ENCODE measurements around the gene TPSAB1.

DNA sequence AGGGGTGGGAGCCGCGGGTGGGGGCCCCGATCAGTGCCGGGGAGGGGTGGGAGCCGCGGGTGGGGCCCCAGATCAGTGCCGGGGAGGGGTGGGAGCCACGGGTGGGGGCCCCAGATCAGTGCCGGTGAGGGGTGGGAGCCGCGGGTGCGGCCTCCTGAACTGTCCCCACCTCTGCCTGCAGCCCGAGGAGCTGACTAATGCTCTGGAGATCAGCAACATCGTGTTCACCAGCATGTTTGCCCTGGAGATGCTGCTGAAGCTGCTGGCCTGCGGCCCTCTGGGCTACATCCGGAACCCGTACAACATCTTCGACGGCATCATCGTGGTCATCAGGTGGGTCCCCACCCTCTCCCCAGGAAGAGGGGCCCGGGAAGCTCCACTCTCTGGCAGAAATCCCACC is 35.6 kb upstream of the TPSAB1 start:
- TF ChIP-seq TAF1 (IDR thresholded peaks at IDR 0.05; ENCODE audit: borderline replicate concordance, insufficient read depth, low read length) (no peak), REST (IDR thresholded peaks at IDR 0.05; ENCODE audit: insufficient read depth in 1 of 2, low read depth in 2 of 2, low read length in 2 of 2) (no peak), SIN3A (IDR thresholded peaks at IDR 0.05; ENCODE audit: borderline replicate concordance, insufficient read depth, low read length) (no peak), POLR2AphosphoS5 (IDR thresholded peaks at IDR 0.05; ENCODE audit: low read depth, low read length) (no peak)

Data from PFSK-1 (cell line).